ENCODE results near the gene CABP2. TPM values are rescaled to one million over a fixed set of nuclear protein-coding genes. Genes with fewer than 3 reads are reported as not detected.
"Not testable (repeated sequence)": the region's sequence is repeated elsewhere in the genome, so short reads cannot be mapped to it uniquely, and the experiment has no call there.

CABP2 gene
- total and polyA plus RNA-seq, 2 donors from 2014 or later = not detected

DNA sequence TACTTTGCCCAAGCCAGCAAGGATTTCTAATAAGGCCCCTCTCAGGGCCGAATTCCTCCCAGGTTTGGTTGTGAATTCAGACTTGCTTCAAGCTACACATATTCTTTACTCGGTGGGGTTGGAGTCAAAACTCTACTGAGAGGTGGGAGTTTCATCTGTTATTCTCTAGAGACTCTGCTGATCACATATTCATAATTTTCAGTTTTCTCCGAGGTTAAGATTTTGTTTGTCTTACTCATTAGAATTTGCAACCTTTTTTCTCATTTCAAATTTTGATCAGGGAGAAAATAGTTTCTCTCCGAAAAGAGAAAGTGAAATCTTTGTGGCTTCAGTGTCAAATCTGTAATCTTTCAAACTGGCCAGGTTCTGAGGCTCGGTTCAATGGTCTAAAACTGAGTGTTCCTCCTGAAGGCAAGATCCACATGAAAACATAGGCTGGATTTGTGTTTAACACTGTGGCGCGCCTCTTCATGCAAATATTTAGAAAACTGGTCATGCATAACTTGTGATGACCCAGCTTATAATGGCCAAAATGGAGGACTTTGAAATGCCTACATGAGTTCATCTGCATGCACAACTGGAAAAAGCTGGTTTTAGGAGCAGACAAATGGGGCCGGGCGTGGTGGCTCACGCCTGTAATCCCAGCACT lies 38.8 kb upstream of the CABP2 start:
- H3K9ac ChIP-seq (ENCODE audit: low read length in 3 of 3) = peak overlapping the region in 1 of 3 donors; percentile 48
- peak overlapping the region; percentile 87 to 88 for H3K27ac ChIP-seq (ENCODE audit: low read depth in 2 of 2, low read length in 2 of 2)
- DNase-seq = peak in 4 of 5 donors; percentile 52 to 86 (median 69)
- H3K27me3 ChIP-seq (ENCODE audit: control insufficient read depth, insufficient read depth, low read length) = no peaks in the 10 kb centered on the region
- H3K9me3 ChIP-seq (ENCODE audit: control insufficient read depth in 2 of 3, insufficient read depth in 1 of 3, low read length in 3 of 3) = no peaks in the 10 kb centered on the region
- H3K36me3 ChIP-seq (ENCODE audit: control insufficient read depth in 2 of 3, insufficient read depth in 3 of 3, low read length in 3 of 3) = no peaks in the 10 kb centered on the region
- intact Hi-C loops (cut with DNase I) = no loop called here
- no peak for FAIRE-seq
- H3K4me1 ChIP-seq (ENCODE audit: control insufficient read depth in 2 of 3, insufficient read depth in 2 of 3, low read depth in 1 of 3, low read length in 3 of 3) = peaks cover 4 to 28% (median 11%) of the 10 kb centered on the region in 3 donors
- TF ChIP-seq CTCF (IDR thresholded peaks at IDR 0.05; ENCODE audit: borderline replicate concordance, extremely low read depth, insufficient read depth) = no peak
- peak overlapping the region in 1 of 3 donors; percentile 31 for H3K4me3 ChIP-seq (ENCODE audit: low read length in 3 of 3)

- intact Hi-C loops (cut with DNase I) = no loop called here
- no peak for TF ChIP-seq CTCF (IDR thresholded peaks at IDR 0.05; ENCODE audit: borderline replicate concordance, extremely low read depth, insufficient read depth)
- Histone ChIP-seq H3K4me3 (ENCODE audit: low read length in 3 of 3) (peak overlapping the region in 2 of 3 donors; percentile 61 to 66), H3K9me3 (ENCODE audit: control insufficient read depth in 2 of 3, insufficient read depth in 1 of 3, low read length in 3 of 3) (no peaks in the 10 kb centered on the region), H3K4me1 (ENCODE audit: control insufficient read depth in 2 of 3, insufficient read depth in 2 of 3, low read depth in 1 of 3, low read length in 3 of 3) (peaks cover 2 to 22% (median 7%) of the 10 kb centered on the region in 3 donors), H3K27me3 (ENCODE audit: control insufficient read depth, insufficient read depth, low read length) (no peaks in the 10 kb centered on the region), H3K27ac (ENCODE audit: low read depth in 2 of 2, low read length in 2 of 2) (peak overlapping the region; percentile 91 to 93), H3K9ac (ENCODE audit: low read length in 3 of 3) (peak overlapping the region in 1 of 3 donors; percentile 31), H3K36me3 (ENCODE audit: control insufficient read depth in 2 of 3, insufficient read depth in 3 of 3, low read length in 3 of 3) (no peaks in the 10 kb centered on the region)
- DNase-seq (peak in 4 of 5 donors; percentile 34 to 90 (median 66)), FAIRE-seq (no peak)
Measured at GRCh38 chr11:67558084-67558772, 35.0 kb upstream of the CABP2 start.

DNA sequence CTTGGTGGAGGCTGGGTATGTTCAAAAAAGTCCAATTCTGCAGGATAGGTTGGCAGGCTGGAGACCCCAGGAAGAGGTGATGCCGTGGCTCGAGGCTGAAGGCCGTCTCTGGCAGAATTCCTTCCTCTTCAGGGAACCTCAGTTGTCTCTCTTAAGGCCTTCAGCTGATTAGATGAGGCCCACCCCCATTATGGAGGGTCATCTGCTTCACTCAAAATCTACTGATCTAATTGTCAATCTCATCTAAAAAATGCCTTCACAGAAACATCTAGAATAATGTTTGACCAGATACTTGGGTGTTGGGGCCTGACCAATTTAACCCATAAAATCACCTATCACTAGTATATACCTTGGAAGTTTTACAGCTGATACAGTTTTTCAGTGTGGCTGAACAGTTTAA lies 33.0 kb upstream of the CABP2 start:
- intact Hi-C loops (cut with DNase I) = no loop called here
- Histone ChIP-seq H3K9me3 (ENCODE audit: control insufficient read depth in 2 of 3, insufficient read depth in 1 of 3, low read length in 3 of 3) (no peaks in the 10 kb centered on the region), H3K4me1 (ENCODE audit: control insufficient read depth in 2 of 3, insufficient read depth in 2 of 3, low read depth in 1 of 3, low read length in 3 of 3) (peaks cover 0 to 6% (median 3%) of the 10 kb centered on the region in 3 donors), H3K27me3 (ENCODE audit: control insufficient read depth, insufficient read depth, low read length) (no peaks in the 10 kb centered on the region), H3K27ac (ENCODE audit: low read depth in 2 of 2, low read length in 2 of 2) (no peak overlapping the region), H3K4me3 (ENCODE audit: low read length in 3 of 3) (no peak overlapping the region), H3K9ac (ENCODE audit: low read length in 3 of 3) (no peak overlapping the region), H3K36me3 (ENCODE audit: control insufficient read depth in 2 of 3, insufficient read depth in 3 of 3, low read length in 3 of 3) (no peaks in the 10 kb centered on the region)
- FAIRE-seq (no peak), DNase-seq (no peak)
- no peak for TF ChIP-seq CTCF (IDR thresholded peaks at IDR 0.05; ENCODE audit: borderline replicate concordance, extremely low read depth, insufficient read depth)

DNA sequence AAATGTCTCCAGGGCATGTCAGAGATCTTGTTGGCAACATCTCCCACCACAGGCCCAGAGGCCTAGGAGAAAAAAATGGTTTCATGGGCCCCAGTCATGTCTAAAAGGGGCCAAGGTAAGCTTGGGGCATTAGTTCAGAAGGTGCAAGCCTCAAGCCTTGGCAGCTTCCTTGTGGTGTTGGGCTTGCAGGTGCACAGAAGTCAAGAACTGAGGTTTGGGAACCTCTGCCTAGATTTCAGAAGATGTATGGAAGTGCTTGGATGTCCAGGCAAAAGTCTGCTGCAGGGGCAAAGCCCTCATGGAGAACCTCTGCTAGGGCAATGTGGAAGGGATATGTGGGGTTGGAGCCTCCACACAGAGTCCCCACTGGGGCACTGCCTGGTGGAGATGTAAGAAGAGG lies 28.5 kb upstream of the CABP2 start:
- H3K27ac ChIP-seq (ENCODE audit: low read depth in 2 of 2, low read length in 2 of 2); H3K4me1 ChIP-seq (ENCODE audit: control insufficient read depth in 2 of 3, insufficient read depth in 2 of 3, low read depth in 1 of 3, low read length in 3 of 3); H3K9me3 ChIP-seq (ENCODE audit: control insufficient read depth in 2 of 3, insufficient read depth in 1 of 3, low read length in 3 of 3); intact Hi-C loops (cut with DNase I); DNase-seq; H3K9ac ChIP-seq (ENCODE audit: low read length in 3 of 3); FAIRE-seq; H3K36me3 ChIP-seq (ENCODE audit: control insufficient read depth in 2 of 3, insufficient read depth in 3 of 3, low read length in 3 of 3); H3K27me3 ChIP-seq (ENCODE audit: control insufficient read depth, insufficient read depth, low read length); H3K4me3 ChIP-seq (ENCODE audit: low read length in 3 of 3): not testable (repeated sequence)

Measured in kidney (tissue), 14 donors.